HG03103 (cell line): ENCODE data around the gene PSME2.

ENCODE experiments used
- ATAC-seq: cut with Tn5 transposase; IDR thresholded peaks from one replicate; pipeline ENCODE4 v1.9.1; 2021; ENCODE audit warnings: low read depth; ENCODE audit not compliant: unreplicated experiment

The PSME2 gene, protein sequence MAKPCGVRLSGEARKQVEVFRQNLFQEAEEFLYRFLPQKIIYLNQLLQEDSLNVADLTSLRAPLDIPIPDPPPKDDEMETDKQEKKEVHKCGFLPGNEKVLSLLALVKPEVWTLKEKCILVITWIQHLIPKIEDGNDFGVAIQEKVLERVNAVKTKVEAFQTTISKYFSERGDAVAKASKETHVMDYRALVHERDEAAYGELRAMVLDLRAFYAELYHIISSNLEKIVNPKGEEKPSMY

DNA sequence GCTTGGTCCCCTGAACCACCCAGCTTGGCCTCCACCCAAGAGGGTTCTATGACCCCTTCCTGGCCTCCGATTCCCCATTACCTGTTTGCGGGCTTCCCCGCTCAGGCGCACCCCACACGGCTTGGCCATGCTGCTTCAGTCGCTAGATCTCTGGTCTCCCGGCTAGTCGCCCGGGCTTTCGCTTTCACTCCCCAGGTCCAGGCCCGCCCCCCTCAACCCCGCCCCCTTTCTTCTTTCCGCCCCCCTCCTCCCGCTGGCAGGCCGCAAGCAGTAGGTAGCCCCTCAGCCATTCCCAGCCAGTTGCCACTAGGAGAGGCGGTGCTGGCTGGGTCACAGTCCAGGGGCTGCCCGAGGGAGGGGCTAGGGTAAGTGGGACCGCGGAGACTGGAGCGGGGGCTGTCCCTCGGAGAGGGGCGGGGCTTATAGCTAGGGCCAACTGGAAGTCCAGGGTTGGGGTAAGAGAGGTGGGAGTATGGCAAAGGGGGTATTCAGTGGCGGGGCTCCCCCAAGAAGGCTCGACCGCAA is at the start of gene PSME2:
Gene PSME2, minus strand, starts transcription at position 158 of the 525 bp plus-strand sequence. Its CDS starts 29 bp downstream, at position 129.
- ATAC-seq, result peak; percentile 51

DNA sequence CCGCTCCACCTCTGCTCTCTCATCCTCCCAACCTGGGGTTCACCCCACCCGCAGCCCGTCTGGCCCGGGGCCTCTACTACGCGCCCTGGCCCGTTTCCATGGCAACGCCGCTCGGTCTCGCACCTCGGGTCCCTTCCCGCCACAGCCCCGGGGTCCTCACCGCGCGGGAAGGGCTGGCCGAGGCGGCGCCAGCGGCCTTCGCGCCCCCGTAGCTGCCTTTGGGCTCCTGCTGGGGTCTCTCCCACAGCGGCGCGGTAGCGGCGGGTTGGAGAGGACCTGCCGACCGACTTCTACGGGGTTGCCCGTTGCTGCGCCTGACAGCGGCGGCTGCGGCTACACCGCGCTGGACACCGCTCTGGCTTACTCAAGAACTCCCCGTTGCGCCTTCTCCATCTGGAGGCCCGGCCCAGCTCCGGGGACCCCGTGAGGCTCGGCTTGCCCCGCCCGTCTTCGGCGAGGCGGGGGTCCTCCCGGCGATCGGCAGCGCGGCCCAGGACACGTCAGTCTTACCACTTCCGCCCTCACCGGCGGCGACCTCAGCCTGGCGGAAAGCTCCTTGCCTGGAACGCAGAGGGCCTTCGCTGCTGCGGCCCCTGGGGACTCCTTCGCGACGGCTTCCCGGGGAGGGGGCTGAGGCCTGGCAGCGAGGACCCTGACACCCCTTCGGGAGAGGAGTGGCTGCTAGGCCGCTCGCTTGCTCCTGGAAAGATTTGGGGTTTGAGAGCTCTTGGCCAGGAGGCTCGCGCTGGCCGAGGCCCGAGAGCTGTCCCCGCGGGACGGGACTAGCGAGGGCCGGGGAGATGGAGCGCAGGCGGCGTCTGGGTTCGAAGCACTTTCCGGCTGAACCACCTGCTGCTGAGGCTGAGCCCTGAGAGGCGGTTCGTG is 49.0 kb upstream of the PSME2 start, which contains the start of gene TM9SF1:
Gene TM9SF1, minus strand, starts transcription at position 256 of the 885 bp plus-strand sequence. CDS start 422 bp downstream, outside the sequence.
- ATAC-seq, result peak; percentile 77

DNA sequence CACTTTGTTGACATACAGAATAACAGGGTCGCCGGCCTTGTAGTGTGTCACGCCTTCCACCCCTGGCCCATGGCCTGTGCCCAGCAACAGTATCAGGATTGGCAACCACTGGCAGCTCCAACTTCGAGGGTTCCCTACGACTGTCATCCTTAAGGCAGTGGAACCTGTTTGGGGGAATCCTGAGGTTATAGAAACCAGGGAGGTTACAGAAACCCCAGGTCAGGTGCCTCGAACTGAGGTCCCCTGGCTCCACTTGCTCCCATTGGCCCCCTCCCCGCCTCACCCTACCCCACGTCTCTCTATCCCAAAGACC is 48.4 kb upstream of the PSME2 start:
- no peak for ATAC-seq

DNA sequence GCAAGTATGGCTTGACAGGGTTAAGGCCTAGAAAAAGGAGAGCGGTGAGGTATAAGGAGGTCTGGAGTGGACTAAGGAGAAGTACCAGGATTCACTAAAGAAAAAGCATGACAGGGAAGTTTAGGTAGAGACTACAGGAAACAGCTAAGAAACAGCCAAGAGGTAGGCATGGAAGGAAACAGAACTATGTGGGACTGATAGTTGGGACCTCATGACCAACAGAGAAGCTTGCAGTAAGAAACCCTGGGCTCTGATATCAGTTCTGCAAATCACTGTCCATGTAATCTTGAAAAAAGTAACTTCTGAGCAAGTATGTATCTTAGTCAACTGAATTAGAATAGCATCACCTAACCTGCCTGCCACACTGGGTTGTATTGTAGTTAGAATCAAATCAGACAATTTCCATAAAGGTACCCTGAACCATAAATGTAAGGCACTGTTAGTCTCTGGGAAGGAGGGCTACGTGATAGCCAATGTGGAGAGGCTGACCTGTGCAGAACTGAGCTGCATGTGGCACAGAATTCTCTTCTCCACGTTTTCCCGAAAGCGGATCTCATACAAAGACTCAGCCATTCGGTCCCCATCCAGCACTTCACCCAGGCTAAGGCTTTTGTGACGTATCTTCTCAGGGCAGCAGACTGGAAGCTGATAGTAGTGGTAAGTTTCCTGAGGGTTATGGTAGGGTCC is 47.9 kb upstream of the PSME2 start:
- ATAC-seq, result no peak

DNA sequence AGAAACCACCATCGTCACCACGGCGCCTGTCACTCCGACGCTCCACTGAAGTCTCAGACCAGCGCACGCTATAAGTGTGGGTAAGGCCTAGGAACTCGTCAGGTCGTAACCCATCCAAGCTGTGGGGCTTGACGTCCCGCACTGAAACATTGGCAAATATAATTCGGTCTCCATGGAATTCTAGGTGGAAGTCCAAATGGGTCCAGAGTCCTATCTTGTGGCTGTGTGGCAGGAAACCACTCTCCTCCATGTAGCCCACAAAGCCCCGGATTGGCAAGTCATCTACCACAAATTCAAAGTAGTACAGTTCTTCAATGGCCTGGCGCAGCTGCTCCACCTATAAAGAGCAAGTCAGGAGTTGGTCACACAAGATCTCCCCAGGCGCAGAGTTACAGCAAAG is 46.5 kb upstream of the PSME2 start:
- no peak for ATAC-seq

DNA sequence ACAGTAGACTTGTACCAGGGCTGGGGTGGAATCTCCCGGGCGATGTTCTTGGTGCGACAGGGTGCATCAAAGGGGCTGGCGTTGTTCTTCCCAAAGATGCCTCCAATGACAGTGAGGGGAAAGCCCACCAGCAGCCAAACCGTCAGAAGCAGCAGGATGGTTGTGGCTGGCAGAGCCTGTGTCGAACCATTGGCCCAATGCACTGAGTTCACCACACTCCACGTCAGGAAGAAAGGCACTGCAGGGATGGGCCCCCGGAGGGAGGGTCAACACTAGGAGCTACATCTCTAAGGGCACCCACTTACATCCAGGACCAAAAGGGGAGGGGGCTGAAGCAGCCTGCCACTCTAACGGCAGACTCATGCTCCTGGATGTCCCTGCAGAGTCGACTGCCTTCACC is 44.0 kb upstream of the PSME2 start:
- no peak for ATAC-seq

DNA sequence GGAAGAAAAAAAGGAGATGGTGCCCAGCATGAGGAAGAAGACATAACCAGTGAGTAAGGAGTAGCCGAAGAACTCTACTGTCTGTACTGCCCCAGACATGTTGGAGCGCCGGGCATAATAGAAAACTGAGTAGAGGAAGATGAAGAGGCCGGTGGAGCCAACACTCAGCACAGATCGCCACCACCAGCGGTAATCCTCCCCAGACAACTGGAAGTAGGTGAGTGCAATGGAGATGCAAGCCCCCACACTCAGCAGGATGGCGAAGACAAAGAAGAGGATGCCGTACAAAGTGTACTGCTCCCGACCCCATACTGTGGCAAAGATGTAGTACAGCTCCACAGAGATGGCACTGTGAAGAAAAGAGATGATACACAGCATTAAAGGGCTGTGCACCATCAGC is 43.0 kb upstream of the PSME2 start:
- no peak for ATAC-seq

DNA sequence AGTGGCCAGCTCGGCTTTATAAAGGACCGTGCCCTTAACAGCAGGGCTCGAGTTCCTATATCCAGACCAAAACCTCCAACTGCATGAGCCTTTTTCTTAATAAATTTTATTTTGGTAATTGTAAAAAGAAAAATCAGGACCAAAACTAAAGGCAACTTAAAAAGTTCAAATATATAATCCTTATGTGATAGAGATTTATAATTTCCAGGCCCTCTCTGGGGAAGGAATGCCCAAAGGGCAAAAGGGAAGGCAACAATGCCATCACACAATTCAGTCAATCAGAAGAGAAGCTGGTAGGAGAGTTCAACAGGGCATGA is 42.6 kb upstream of the PSME2 start:
- ATAC-seq, result no peak

DNA sequence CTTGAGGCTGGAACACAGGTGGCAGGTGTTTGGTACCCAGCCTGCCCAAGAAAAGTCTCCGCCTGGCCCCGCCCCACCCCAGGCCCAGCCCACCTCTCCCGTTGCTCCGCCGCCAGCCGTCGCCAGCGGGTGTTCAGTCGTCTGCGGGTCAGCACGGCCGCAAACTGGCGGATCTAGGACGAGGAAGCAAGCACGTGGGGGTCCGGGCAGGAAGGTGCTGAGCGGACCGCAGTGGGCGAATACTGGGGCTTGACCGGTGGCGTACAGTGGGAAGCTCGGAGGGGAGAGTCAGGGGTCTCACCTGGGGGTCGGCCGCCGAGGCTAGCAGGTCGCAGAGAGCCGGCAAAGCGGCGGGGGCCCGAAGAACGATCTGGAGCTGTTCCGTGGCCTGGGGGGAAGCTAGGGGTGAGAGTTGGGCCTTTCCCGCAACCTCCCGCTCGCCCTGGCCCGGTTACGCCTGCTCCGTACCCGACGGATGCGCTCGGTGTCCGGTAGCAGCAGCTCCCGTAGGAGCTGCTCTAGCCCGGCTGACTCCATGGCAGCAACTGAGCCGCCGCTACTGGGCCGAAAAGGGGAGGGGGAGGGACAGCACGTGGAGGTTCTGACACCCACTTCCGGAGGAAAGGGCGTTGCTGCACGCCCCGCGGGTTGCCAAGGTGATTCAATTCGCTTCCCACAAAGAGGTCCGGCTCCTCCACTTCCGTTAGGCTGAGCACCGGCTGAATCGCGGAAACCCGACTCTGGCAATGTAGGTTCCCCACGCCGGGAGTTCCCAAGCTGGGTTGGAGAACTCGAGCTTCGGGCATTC is 42.0 kb upstream of the PSME2 start, which contains the start of gene IPO4:
Gene IPO4, minus strand, starts transcription at position 566 of the 808 bp plus-strand sequence. Its CDS starts 29 bp downstream, at position 537.
- peak; percentile 85 for ATAC-seq

DNA sequence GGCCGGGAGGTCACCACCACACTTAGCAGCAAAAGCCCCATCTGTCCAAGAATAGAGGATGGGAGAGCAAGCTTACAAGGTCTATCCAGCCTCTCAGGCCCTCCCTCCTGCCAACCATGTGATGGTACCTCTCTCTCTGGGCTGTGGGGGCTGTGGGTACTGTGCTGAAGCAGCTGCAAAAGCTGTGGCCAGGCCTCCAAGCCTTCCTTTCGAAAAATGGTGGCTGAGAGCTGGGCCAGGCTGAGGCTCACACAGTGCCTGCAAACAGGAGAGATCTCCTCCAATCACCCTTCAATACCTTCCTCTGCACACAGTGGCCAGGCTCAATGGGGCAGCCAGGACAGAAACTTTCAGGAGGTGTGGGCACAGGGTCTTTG is 41.1 kb upstream of the PSME2 start:
- ATAC-seq, result no peak

DNA sequence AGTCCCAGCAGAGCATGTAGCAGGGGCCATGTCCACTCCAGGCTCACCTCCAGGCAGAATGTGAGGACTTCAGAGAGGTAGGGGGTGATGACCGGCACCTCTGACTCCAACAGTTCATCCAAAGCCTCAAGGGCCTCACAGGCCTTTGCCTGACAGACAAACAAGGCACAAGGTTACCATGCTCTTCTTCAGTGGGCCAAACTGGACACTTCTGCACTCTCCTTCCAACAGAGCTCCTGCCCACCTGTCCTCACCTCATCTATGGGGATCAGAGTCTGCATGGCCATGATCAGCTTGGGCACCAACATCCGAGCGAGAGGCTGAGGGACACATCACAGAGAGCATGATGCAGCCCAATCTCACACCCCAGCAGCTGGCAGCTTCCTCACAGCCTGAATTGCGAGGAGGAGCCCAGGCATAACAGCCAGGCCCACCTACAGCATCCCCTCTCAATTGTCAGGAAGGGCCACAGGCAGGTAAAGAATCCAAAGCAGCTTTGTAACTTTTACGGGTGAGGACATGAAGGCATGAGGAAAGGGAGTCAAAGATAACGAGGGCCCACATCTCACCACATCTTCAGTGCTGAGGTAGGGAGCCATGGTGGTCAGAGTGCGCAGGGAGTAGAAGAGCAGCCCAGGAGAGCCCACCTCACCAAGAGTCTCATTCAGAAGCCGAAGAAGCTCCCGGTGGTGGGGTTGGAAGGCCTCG is 40.6 kb upstream of the PSME2 start:
- no peak for ATAC-seq

DNA sequence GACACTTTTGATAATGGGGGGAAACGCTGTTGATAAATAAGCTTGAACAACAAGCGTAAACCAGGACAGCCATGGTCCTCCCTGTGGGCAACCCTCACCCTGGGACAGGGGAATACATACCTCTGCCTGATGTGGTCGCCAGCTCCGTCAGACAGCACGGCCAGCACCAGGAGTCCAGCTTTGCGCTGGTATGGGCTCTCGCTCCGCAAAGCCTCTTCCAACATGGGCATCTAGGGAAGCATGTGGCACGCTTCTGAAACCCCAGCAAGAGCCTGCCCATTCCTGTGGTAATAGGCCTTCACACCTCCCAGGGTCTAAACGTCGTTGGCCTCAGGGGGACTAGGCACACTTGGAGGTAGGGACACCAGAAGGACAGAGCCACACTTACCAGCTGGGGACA is 39.3 kb upstream of the PSME2 start:
- no peak for ATAC-seq

DNA sequence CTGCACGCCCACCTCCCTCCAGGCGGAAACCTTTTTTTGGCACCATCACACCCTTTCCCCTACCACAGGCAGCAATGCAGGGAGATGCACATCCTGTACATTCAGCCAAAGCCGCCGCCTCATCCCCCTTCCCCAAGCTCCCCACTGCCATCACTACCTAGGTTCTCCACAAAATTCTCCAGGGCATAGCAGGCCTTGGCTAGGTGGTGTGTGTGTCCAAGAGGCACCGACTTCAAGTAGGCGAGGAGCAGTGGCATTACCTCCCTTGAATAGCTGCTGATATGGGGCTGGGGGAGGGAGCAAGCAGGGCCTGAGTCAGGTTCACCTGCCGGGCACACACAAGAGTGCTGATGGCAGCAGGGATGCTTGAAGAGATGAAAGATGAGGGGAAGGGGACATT is 38.6 kb upstream of the PSME2 start:
- ATAC-seq, result no peak

DNA sequence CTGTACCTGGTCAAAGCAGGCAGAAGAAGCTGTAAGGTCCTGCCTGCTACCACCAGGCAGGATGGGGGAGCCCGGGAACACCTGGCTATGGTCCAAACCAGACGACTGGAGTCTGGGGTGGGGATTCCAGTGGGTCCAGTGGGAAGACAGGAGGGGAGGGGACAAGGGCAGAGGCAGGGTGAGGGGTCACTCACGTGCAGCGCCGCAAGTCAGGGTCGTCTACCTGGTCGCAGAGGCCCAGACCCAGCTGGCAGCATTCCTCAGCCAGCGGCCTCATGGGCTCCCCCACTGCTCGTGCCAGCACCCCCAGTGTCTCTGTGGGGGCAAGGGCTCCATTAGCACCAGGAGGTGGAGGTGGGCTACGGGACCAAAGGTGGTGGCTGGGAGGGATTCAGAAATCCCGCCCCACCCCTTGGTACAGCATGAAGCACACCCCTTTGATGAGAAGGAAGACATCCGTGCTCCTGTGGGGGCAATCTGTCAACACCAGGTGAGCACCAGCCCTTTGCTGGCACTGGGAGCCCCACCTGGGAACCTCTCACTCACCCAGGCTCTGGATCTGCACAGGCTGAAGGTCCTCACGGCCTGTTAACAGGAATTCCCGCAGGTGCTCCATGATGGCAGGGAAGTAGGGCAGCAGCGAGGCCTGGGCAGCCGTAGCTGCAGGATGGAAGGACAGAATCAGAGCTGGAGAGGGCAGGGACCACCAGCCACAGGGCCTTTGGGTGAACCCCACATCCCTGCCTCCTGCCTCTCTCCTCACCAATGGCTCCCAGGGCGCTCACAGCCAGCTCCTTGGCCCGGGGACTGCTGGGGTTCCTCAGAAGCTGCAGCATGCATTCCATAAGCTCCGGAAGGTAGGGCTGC is 37.9 kb upstream of the PSME2 start:
- no peak for ATAC-seq

DNA sequence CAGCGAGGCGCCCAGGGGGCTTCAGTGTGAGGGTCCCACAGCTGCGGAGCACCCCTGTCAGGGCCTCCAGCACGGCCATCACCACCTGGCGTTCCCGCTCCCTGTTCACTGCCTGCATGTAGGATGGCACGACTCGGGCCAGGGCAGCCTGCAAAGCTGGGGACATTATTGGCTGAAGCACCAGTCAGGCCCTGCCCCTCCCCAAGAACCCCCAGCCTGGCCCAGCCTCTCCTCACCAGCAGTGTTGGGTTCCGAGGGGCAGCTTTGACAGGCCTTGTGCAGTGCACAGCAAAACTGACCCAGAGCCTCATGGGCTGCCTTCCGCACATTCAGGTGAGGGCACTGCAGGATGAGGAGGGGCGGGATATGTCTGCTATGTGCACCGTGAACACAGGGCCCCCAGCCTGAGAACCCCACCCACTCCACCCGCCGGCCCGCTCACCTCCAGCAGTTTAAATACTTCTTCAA is 36.6 kb upstream of the PSME2 start:
- no peak for ATAC-seq

DNA sequence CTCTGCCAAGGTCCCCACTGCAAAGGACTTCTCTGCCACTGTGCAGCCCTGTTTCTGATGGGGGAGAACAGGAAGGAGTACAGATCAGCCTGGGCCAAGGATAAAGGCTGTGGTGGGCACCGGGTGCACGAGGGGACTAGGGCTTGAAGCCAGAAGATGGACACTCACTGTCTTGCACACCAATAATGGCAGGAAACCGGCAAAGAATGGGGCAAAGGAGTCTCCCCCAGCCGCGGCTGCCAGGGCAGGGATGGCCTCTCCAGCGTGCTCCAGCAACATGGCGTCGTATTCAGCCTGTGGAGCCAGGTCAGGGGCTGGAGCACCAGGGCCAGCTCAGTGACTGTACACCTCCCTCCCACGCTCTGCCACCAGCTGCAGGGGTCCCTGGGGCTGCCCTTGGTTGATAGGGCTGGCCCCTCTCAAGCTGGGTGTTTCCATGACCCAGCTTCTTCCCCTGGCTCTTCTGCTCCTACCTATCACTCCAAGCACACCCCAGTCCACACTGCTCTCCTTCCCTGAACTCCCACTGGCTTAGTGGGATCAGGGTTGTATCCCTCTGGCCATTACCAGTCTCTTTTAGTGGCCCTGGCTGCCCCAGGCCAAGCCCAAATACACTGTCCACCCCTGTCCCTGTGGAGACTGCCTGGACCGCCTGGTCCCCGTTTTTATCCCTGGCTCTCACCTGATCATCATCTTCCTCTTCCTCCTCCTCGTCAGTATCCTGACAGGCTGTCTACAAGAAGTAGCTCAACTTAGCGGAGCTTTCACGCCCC is 35.9 kb upstream of the PSME2 start:
- no peak for ATAC-seq

DNA sequence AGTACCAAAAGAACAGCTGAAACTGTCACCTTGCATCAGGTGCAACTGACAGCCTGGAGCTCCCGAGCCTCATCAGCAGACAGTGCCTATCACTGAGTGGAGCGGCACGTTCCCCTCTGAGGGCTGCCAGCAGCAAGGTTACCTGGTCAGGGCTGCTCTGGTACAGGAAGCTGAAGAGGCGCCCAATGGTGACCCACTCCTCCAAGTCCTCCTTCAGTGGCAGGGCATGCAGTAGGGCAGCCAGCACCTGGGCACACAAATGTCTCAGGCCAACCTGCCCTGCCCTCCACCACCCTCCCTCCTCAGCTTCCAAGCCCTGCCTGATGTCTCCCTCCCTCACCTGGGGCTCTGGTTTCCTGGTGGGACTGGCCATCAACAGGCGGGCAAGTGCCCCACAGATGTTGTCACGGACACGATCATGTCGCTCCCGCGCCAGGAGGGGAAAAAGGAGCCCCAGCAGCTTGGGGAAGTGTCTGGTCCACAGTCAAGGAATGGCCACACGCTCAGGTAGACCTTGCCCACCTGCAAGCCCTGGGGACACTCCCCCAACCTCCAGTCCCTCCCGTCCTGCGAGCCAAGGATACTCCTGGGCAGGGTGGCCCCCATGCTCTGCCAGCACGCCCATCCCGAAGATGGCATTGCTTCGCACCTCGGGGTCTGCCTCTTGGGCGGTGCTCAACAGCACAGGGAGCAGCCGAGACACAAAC is 35.1 kb upstream of the PSME2 start:
- ATAC-seq, result no peak
